ENCODE results near the gene CEP112. TPM values are rescaled to one million over a fixed set of nuclear protein-coding genes. Genes with fewer than 3 reads are reported as not detected.

Gene CEP112
- total and polyA plus RNA-seq, 10 of the 15 experiments (the other 5 are each of a cell fraction or from before 2014, with no cell fraction given) = 0.11 to 3.8 (median 0.32) TPM; not detected in 1

- no peak for TF ChIP-seq BCL3 (IDR thresholded peaks at IDR 0.05; ENCODE audit: borderline replicate concordance, insufficient read depth, low read depth, low read length, poor library complexity, severe bottlenecking)
- no peak for TF ChIP-seq MLLT1 (IDR thresholded peaks at IDR 0.05)
- no peak for TF ChIP-seq JUNB (IDR thresholded peaks at IDR 0.05)
These were observed 339.8 kb downstream of the CEP112 start (continued) for GRCh38 chr17:65851965-65852736.

- H3K4me3 ChIP-seq = no peak overlapping the region
- intact Hi-C loops (cut with micrococcal nuclease; ENCODE audit: unreplicated experiment) (no loop called here), in situ Hi-C loops (cut with MboI) (no loop called here)
- BruUV-seq (replicated peaks) = no TSS peak
- ATAC-seq (peak; percentile 95), FAIRE-seq (no peak), DNase-seq (ENCODE audit: low read depth, low spot score) (peak; percentile 19)
- no peak overlapping the region for H3K9ac ChIP-seq (ENCODE audit: control insufficient read depth, insufficient read depth, low read length)
- H3K79me2 ChIP-seq (ENCODE audit: control insufficient read depth, insufficient read depth, low read length) = no peaks in the 10 kb centered on the region
- WGBS (ENCODE audit: insufficient coverage, insufficient replicate concordance, low lambda C conversion rate, missing lambda C conversion rate) = 0% methylated on average over 2 of the region's 2 CpGs
- no peaks in the 10 kb centered on the region for H3K4me1 ChIP-seq (ENCODE audit: control insufficient read depth, insufficient read depth, low read length)
- ChIA-PET CTCF (no interaction called here), SMC1A (ENCODE audit: uncharacterized antibody, unreplicated experiment) (interaction anchor here (0.7 to 1.9 kb wide), 2 partner anchors 22 to 730 kb away, joined by 3 to 4 read pairs; no protein-coding TSS in a partner anchor), POLR2A (no interaction called here), RAD21 (ENCODE audit: unreplicated experiment) (no interaction called here)
- no peak overlapping the region for H2AFZ ChIP-seq (ENCODE audit: control insufficient read depth, low read depth, low read length)
- H3K4me2 ChIP-seq (ENCODE audit: control insufficient read depth, insufficient read depth) = no peak overlapping the region
- no peaks in the 10 kb centered on the region for H3K9me3 ChIP-seq (replicated peaks; ENCODE audit: control insufficient read depth, insufficient read depth, low read length)
- no peak overlapping the region for H3K27ac ChIP-seq (ENCODE audit: control insufficient read depth, insufficient read depth)
- H3K36me3 ChIP-seq (ENCODE audit: control insufficient read depth in 2 of 2, insufficient read depth in 2 of 2, low read length in 1 of 2) = no peaks in the 10 kb centered on the region
- no peaks in the 10 kb centered on the region for H4K20me1 ChIP-seq (ENCODE audit: control insufficient read depth, insufficient read depth)
- H3K27me3 ChIP-seq (replicated peaks in 1 of 2; ENCODE audit: control insufficient read depth in 2 of 2, insufficient read depth in 2 of 2, low read length in 1 of 2) = no peaks in the 10 kb centered on the region
- 0 out of 2 replicates have a peak, but pooled peaks have one; percentile 36 for TF ChIP-seq MEF2A (IDR thresholded peaks at IDR 0.05; ENCODE audit: insufficient read depth, low read depth, low read length)
- peak; percentile 24 to 25; a peak in 1 of 4 replicates for TF ChIP-seq IKZF2 (IDR thresholded peaks at IDR 0.05)
- TF ChIP-seq CBFB (IDR thresholded peaks at IDR 0.05; ENCODE audit: low read depth) = no peak
- peak; percentile 75 for TF ChIP-seq CREB1 (IDR thresholded peaks at IDR 0.05; ENCODE audit: low read depth)
- TF ChIP-seq ZNF384 (IDR thresholded peaks at IDR 0.05; ENCODE audit: borderline replicate concordance, low read depth, low read length) = no peak
- peak; percentile 59; the same call in 1 of the 2 replicates for TF ChIP-seq ATF2 (IDR thresholded peaks at IDR 0.05; ENCODE audit: low read length)
- TF ChIP-seq ZBTB33 (IDR thresholded peaks at IDR 0.05) = no peak
- no peak for TF ChIP-seq GABPA (IDR thresholded peaks at IDR 0.05; ENCODE audit: low read depth)
- TF ChIP-seq ATF7 (IDR thresholded peaks at IDR 0.05; ENCODE audit: low read depth) = peak; percentile 57; the same call in 1 of the 2 replicates
- TF ChIP-seq RAD21 (IDR thresholded peaks at IDR 0.05; ENCODE audit: insufficient read depth, low read depth, low read length) = no peak
- TF ChIP-seq EED (IDR thresholded peaks at IDR 0.05; ENCODE audit: low read depth) = 0 out of 2 replicates have a peak, but pooled peaks have one; percentile 46
- TF ChIP-seq FOXK2 (IDR thresholded peaks at IDR 0.05) = no peak
- 0 out of 2 replicates have a peak, but pooled peaks have one; percentile 27 for TF ChIP-seq NR2F1 (conservative IDR thresholded peaks at IDR 0.05)
- 0 out of 2 replicates have a peak, but pooled peaks have one; percentile 18 for TF ChIP-seq NBN (IDR thresholded peaks at IDR 0.05)
These were observed 341.4 kb downstream of the CEP112 start for GRCh38 chr17:65850486-65850885.

Data from GM12878 (cell line).